Fibroblast of pulmonary artery (primary cell): ENCODE results near the gene HS3ST1.

Experiments used
- DNase-seq: peaks from one replicate; pipeline ENCODE4 v3.0.0-alpha.2; 2010; ENCODE audit warnings: low read depth
- H3K4me3 ChIP-seq: replicated peaks from 2 replicates; pipeline ENCODE4 v1.5.1; 2011; ENCODE audit warnings: low read depth, mild to moderate bottlenecking, control low read depth, low read length, moderate library complexity
- CTCF ChIP-seq: IDR thresholded peaks from 2 replicates; pipeline ENCODE4 v1.5.1; 2011; ENCODE audit warnings: mild to moderate bottlenecking, control low read depth, low read length, inconsistent platforms; ENCODE audit errors: missing control alignments

HS3ST1 gene

DNA sequence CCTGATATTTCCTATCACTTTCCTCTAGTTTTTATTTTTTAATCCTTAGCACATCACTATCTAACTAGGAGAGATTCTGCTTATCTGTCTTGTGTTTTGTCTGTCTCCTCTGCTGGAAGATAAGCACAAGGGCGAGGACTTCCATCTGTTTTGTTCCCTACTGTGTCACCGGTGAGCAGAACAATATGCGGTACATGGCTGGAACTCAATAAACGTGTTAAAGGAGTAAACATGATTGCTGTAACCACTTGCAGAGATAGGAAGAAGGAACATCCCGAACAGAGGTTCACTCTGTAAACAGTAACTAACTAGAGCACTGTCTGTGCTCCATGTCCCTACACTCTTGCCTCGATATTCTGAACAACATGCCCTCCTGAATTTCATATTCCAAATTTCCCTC is 5.2 kb downstream of the HS3ST1 start:
- no peak for TF ChIP-seq CTCF
- DNase-seq = peak; percentile 49
- H3K4me3 ChIP-seq = no peak overlapping the region

DNA sequence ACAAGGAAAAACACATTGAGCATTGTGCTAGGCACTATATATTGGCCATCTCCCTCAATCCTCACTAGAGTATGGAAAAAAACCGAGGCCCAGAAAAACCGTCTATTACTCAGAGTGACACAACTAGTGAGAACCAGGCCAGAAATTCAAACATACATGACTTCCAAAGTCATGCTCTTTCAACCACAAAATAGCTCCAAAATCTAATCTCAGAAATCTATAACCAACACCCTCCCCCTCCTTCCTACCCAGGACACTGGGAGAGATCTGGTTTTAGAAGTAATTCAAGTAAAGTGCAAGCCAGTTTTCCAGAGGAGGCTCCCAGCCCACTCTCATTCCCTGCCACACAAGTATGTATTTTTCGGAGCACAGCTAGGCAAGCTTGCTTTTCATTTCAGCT is 7.6 kb downstream of the HS3ST1 start:
- no peak overlapping the region for H3K4me3 ChIP-seq
- TF ChIP-seq CTCF = no peak
- no peak for DNase-seq

DNA sequence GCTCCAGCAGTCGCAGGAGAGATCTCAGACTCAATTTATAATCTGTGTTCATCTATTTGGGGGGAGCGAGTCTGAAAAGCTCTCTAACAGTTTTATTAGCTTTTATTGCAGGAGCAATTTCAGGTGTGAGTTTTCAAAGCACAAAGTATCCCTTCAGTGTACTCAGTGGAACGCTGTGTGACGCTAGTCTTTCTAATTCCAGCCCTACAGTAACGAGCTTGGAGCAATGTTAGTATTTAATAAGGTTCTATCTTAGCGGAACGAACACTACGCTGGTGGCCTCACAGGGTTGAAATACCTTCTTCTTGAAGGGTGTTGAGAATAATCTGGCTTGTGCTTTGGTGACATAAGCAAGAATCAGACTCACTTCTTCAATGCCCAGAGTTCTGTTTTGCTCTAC is 8.4 kb downstream of the HS3ST1 start:
- no peak for DNase-seq
- H3K4me3 ChIP-seq = no peak overlapping the region
- TF ChIP-seq CTCF = no peak

DNA sequence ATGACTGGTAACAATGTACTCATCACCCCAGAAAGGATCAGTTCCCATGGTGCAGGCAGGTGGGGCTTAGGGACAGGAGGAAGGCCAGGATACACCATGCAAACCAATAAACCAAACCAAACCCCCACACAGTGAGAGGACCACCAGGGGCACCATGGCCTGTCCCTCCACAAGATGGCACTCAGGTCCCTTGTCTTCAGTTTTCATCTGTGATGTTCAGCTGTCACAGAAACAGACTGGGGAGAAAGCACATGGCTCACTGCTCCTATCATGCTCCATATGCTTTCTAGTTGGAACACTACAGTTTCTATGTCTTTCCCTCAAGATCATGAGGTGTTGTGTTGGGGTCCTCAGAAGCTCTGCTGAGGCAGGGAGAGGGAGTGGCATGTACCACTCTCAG is 10.1 kb downstream of the HS3ST1 start:
- DNase-seq = no peak
- no peak overlapping the region for H3K4me3 ChIP-seq
- TF ChIP-seq CTCF = peak; percentile 5

DNA sequence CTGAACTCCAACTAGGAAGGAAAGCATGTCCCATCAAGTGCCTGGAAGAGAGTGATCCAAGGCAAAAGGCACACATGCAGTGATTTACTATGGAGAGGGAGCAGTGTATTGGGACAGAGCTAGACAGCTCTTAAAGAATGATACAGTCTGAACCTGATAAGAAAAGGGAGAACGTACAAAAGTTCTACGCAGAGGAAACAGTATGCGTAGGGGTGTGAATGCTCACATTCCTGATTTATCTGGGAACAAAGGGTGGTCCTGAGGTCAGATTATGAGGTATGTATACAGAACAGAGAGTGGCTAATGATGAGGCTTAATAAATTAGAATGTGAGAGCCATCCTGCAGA is 12.0 kb downstream of the HS3ST1 start:
- no peak for TF ChIP-seq CTCF
- peak; percentile 93 for DNase-seq
- peak overlapping the region; percentile 18 for H3K4me3 ChIP-seq

GRCh38 chr4:11416071-11416766 is 12.5 kb downstream of the HS3ST1 start:
- DNase-seq = no peak
- H3K4me3 ChIP-seq = no peak overlapping the region
- TF ChIP-seq CTCF = no peak

- TF ChIP-seq CTCF = no peak
- DNase-seq = no peak
- no peak overlapping the region for H3K4me3 ChIP-seq
Observed at GRCh38 chr4:11415409-11416070, 13.2 kb downstream of the HS3ST1 start.
